GDM1 (cell line): ENCODE data around the gene SP100.

Experiments used
- DNase-seq: peaks from one replicate; lab custom pipeline; 2025; lab: John Stamatoyannopoulos, UW

Gene SP100

DNA sequence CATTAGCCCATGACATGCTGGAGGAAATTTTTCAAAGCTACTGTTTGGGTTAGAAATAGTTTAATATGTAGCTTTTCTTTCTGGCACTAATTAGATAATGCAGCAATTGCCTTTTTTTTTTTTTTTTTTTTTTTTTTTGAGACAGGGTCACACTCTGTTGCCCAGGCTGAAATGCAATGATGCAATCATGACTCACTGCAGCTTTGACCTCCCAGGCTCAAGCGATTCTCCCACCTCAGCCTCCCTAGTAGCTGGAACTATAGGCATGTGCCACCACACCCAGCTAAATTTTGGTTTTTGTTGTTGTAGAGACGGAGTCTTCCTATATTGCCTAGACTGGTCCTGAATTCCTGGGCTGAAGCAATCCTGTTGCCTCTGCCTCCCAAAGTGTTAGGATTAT, 136.2 kb downstream of the SP100 start:
- DNase-seq: no peak

DNA sequence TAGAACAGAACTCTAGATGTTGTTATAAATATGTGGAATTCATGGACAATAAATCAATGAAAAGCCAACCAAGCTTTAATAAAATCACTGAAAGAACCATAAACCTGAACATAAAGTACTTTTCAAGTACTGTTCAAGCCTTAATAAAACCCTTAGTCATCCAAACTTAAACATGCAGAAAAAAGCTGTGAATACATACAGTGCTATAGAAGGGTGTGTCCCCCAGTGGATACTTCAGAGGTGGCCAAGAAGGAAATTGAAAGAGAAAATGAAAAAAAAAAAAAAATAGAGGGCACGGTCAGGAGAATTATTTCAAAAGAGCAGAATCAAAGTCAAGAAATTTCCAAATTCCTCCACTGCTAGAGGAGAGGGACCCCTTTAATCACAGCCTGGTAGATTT, 141.1 kb downstream of the SP100 start:
- no peak for DNase-seq

DNA sequence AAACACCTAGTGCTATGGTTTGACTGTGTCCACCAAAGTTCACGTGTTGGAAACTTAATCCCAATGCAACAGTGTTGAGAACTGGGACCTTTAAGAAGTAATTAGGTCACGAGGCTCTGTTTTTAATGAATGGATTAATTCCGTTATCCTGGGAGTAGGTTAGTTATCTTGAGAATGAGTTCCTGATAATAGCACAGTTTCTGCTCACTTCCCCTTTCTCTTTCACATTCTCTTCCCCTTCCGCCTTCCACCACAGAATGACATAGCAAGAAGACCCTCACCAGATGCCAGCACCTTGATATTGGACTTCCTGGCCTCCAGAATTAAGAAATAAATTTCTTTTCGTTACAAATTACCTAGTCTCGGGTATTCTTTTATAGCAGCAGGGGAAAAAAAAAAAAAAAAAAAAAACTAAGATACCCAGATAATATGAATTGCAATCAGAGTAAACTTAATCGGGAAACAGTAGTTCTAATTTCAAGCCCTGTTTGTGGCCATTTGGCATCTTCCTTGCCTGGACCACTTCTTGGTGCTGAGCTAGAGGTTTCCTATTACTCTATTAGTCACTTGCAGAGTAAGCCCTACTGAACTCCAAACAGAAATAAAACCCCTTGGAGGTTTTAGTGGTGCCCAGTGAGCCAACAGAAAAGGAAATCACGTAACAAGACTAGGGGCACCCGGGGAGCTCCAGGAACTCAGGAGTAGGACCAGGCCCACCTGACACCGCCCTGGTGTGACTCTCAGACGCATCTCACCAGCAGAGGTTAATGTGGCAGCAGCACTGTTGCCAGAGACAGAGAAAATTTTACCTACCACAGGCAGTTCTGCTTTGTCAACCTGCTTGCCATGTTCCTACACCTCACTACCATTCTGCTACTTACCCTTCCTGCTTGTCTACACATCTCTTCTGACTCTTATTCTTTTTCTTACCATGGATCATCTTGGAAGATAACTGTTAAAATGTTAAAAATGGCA, 149.1 kb downstream of the SP100 start:
- peak; percentile 63 for DNase-seq

DNA sequence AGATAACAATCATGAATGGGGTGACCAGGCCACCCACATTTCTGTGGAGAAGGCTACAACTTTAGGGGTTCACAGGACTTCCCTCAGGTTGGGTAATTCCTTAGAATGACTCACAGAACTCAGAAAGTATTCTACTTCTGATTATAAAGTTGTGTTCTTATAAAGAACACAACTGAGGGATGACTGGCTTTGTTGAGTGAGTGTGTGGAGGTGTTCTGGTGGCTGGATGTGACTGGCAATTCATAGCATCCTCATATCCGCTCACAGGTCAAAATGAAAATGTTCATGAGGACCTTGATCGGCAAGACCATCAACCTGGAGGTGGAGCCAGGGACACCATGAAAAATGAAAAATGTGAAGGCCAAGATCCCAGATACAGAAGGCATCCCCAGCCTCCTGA, 153.3 kb downstream of the SP100 start:
- no peak for DNase-seq

DNA sequence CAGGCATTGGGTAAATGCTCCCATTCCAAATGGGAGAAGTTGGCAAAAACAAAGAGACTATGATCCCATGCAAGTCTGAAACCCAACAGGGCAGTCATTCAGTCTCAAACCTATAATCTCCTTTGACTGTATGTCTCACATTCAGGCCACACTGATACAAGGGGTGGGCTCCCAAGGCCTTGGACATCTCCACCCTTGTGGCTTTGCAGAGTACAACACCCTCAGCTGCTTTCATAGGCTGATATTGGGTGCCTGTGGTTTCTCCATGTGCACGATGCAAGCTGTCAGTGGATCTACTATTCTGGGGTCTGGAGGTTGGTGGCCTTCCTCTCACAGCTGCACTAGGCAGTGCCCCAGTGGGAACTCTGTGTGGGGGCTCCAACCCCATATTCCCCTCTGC, 155.0 kb downstream of the SP100 start:
- no peak for DNase-seq

DNA sequence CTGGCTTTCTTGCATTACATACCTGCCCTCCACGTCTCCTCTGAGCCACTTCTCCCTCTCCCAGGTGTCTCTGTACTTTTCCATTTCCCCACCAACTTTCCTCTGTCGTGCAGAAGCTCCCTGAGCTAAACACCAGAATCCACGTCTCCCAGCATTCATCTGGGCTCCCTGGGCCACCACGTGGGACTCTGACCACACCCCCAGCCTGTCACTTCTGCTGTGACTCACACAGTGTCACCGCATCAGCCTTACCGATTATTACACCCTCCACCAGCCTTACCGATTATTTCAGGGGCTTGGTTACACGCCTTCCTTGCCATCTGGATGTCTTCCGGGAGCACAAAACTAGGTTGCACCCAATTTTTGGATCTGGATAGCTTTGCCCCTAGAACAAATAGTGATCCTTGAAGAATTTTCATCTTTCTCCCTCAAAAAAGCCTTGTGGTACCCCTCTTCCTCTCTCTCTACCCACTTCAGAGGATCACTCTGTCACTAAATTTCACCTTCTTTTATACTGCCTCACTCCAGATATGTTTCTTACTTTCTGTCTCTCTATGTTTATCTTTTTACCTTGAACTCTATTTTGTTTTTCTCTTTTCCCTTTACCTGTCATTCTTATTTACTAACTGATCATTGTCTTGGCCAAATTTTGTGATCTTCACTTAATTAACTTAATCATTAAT, 159.8 kb downstream of the SP100 start:
- peak; percentile 15 for DNase-seq

DNA sequence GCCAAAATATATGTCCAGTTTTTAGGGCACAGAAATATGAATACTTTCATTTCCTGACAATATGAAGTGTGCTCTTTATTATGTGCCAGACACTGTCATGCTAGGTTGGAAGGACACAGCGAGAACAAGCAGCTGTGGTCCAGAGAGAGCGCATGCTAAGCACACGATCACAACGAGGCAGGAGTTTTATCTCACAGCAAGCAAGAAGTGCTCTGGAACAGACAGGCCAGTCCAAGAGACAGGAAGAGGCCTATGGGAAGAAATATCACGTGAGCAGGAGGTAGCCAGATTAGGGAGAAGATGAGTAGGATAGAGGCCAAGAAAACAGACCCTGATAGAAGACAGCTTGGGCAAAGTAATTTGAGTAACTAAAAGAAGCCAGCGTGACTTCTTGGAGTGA, 161.1 kb downstream of the SP100 start:
- no peak for DNase-seq

DNA sequence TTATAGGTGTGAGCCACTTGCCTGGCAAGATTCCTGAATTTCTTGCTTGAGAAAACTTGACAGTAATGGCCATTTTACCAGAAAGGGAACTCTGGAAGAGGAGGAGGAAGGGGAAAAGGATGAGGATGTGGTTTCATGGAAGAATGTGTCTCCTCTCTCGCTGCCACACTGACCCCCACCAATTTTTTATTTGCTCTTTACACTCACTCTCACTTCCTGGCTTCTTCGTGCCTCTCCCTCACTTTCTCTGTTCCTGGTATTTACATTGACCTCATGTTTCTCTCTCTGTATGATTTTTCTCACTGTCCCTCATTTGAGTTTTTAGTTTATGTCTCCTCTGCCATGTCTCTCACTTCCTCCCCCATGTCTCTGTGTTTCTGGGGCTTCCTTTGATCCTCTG, 162.1 kb downstream of the SP100 start:
- no peak for DNase-seq

DNA sequence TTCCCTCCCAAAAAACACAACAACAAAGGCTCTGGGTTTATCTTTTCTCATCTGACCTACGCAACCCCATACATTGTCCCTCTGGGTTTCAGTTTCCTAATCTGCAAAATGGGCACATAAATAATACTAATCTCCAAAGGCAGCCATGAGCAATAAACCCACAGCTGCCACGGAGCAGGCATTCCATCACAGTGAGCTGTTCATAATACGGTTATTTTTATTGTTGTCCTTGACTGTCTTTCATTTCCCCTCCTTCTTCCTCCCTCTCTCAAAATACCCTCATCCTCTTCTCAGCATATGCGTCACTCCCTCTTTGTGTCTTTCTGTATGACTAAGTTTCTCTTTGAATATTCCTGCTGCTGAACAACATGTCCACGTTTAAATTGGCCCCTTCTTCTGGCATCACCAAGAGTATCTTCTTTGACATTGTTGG, 166.9 kb downstream of the SP100 start:
- DNase-seq: no peak

DNA sequence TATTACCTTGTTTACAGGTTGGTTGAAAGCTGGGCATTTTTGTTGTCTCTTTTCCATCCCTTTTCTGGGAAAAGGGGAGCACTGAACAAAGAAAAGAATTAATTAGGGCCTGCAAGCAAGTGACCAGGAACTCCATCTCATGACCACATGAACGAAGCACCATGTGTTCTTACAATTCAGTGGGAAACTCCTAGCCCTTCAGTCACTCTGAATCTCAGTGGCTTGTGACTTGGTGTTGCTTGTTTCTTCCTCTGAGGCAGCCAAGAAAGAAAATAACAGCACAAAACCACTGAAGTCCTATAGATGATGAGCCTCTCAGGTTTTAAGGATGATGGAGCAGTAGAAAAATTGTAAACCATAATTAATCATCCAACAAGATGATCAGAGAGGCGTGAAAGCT, 167.6 kb downstream of the SP100 start:
- no peak for DNase-seq

DNA sequence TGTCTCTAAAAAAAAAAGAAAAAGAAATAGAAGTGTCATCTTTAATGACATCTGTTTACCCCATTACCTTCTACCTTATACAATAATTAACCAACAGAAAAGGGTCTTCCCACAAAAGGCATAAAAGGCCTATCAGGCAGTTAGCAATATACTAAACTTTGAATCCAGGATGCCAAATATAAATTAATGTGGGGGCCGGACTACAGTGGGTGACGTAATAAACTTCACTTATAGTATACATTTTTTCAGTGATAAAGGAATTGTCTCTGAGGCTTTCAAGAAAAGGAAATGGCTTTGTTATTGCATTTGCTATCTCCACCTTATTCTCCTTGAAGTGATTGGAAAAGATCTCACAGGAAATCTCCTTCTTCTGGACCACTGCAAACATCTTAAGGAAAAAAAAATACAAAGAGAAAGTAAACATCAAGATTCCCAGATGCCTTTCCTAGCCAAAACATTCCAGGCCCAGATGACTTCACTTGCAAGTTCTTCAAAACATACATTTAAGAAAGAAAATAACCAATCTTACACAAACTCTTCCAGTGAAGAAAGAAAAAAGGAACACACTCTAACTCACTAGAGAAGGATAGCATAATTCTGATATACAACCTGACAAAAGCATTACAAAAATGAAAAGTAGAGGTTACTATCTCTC, 170.5 kb downstream of the SP100 start:
- no peak for DNase-seq

DNA sequence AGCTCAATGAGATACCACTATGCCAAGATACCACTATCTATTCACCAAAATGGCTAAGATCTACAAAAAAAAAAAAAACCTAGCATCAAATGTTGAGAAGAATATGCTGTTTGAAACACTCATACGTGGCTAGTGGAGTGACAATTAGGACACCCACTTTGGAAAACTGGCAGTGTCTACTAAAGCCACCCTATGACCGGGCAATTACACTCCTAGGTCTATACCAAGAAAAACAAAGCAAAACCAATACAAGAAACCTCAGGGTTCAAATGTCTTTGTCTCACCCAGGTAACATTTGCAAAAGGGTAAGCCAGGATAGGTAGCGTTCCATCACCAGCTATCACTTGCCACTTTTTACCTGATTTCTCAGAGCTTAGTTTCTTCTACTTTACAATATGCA, 173.0 kb downstream of the SP100 start:
- DNase-seq: no peak

DNA sequence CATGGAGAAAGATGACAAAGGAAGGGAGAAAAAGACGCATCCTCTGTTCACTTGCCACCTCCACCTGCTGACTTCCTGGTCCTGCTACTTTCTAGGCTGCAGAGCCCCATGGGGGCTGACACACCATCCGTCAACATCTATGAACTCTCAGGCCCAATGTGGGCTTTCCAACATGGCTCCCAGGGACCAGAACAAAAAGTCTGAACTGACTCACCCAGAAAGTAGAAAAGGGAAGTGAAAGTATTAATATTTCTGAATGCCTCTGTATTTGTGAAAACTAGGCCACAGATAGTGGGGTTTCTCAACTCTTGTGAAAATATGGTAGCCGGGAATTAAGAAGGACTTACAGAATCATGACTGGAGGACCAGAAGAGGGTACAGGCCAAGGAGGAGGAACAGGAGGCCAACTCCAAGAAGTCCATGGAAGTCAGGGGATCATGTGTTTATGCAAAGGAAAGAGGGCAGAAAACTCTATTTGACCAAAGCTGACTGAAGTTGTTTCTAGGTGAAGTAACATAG, 173.6 kb downstream of the SP100 start:
- DNase-seq: no peak

DNA sequence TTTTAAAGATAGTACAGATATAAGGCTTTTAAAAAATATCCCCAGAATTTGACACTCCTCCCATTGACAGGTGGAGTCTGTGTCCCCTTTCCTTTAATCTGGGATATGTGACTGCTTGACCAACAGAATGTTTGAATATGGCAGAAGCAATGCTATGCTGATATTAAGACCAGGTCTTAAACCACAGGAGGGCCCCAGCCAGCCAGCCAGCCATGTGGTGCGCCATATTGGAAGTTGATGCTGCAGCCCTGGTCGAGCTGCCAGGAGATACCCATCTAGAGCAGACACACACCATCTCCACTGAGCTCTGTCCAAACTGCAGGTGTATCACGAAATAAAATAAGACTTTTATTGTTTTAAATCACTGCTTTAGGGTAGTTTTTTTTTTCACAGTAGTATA, 174.3 kb downstream of the SP100 start:
- DNase-seq: no peak

DNA sequence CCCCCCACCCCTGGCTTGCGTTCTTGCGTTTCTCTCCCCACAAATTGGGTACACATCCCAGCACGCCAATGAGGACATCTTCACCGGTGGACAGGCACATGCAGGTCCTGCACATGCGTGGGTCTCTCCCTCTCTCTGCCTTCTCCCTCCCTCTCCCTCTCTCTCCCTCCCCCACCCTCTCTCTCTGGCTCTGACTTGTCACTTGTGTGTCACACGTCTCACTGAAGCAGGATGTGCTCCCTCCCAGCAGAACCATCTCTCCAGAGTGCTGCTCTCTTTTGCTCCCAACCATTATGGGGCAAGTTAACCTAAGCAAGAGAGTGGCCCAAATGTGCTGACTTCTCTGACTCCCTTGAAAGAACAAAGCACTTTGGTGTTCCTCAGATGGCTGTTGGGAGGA, 175.8 kb downstream of the SP100 start:
- DNase-seq: no peak

DNA sequence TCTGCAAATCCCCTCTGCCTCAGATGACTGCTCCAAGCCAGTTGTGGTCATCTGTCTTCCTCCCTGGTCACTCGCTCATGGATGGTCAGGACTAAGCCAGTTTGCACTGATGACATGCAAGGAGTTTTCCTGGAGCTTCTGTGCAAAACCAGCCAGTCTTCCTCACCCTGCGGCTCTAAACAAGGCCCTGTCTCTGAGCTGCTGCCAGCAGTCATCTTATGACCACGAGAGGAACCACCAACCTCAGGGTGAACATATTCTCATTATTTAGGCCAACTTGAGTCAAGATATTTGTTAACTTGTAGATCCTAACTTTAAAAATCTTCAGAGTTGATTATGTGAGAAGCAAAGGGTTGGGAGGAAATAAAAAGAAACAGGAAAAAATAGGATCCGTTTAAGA, 176.8 kb downstream of the SP100 start:
- peak; percentile 9 for DNase-seq
